GM12878 (cell line): ENCODE data around the gene ECM1. TPM values are rescaled to one million over a fixed set of nuclear protein-coding genes. Genes with fewer than 3 reads are reported as not detected.

Experiments used
- ATAC-seq: fragments of 200-7000 bp; cut with Tn5 transposase; 3 replicates; pipeline ENCODE4 v1.9.1; 2020; ENCODE audit warnings: mild to moderate bottlenecking, moderate library complexity
- BruUV-seq: library from RNA; stranded (reverse); fragments of 400-500 nt; replicated peaks from 2 replicates; lab custom pipeline; 2021; lab: Mats Ljungman, UMichigan
- CTCF ChIA-PET: fragments of 300-600 bp; sonication (Branson Sonifier 250); formaldehyde crosslinking; extraction: SDS; loops from one replicate; lab custom pipeline; 2021; ENCODE audit warnings: inconsistent platforms; lab: Yijun Ruan, JAX
- POLR2A ChIA-PET: fragments of 350-600 bp; formaldehyde crosslinking; extraction: SDS; loops from one replicate; lab custom pipeline; 2021; ENCODE audit warnings: inconsistent platforms; lab: Charles Lee
- RAD21 ChIA-PET: fragments of 300-600 bp; sonication (Branson Sonifier 250); formaldehyde crosslinking; loops from one replicate; lab custom pipeline; 2023; ENCODE audit warnings: antibody characterized with exemption; ENCODE audit not compliant: unreplicated experiment; lab: Charles Lee
- SMC1A ChIA-PET: fragments of 300-600 bp; sonication (Branson Sonifier 250); formaldehyde crosslinking; loops from one replicate; lab custom pipeline; 2023; ENCODE audit not compliant: unreplicated experiment, uncharacterized antibody; lab: Charles Lee
- DNase-seq: peaks from one replicate; pipeline ENCODE4 v3.0.0-alpha.2; 2011; ENCODE audit warnings: low read depth, low spot score
- FAIRE-seq: peaks from 3 replicates; lab custom pipeline; 2011; peaks lifted over from hg19 to GRCh38; lab: Jason Lieb, UNC
- H2AFZ ChIP-seq: 2 replicates; pipeline ENCODE4 v1.6.0; 2011; ENCODE audit warnings: low read depth, low read length, control low read depth; ENCODE audit not compliant: control insufficient read depth
- H3K27ac ChIP-seq: 2 replicates; pipeline ENCODE4 v1.5.1; 2011; ENCODE audit warnings: control low read depth; ENCODE audit not compliant: control insufficient read depth, insufficient read depth
- H3K27me3 ChIP-seq, 2 experiments: replicated peaks in 1 of 2; 2 replicates each; pipeline versions ENCODE4 v1.6.0 to v1.6.1; 2011; ENCODE audit warnings: low read length in 1 of 2; ENCODE audit not compliant: control insufficient read depth in 2 of 2, insufficient read depth in 2 of 2
- H3K36me3 ChIP-seq, 2 experiments: 2 replicates each; pipeline ENCODE4 v1.5.1; 2011; ENCODE audit warnings: low read length in 1 of 2; ENCODE audit not compliant: control insufficient read depth in 2 of 2, insufficient read depth in 2 of 2
- H3K4me1 ChIP-seq: 2 replicates; pipeline ENCODE4 v1.6.1; 2011; ENCODE audit warnings: mild to moderate bottlenecking, low read length, moderate library complexity, mixed read lengths; ENCODE audit not compliant: control insufficient read depth, insufficient read depth
- H3K4me2 ChIP-seq: 2 replicates; pipeline ENCODE4 v1.6.0; 2011; ENCODE audit warnings: control low read depth; ENCODE audit not compliant: control insufficient read depth, insufficient read depth
- H3K4me3 ChIP-seq: fragments of 200-600 bp; sonication (generic); 2 replicates; pipeline ENCODE4 v1.5.1; 2016
- H3K79me2 ChIP-seq: 2 replicates; pipeline ENCODE4 v1.6.0; 2011; ENCODE audit warnings: low read length; ENCODE audit not compliant: control insufficient read depth, insufficient read depth
- H3K9ac ChIP-seq: 2 replicates; pipeline ENCODE4 v1.8.0; 2011; ENCODE audit warnings: low read length, control low read depth, mixed read lengths; ENCODE audit not compliant: control insufficient read depth, insufficient read depth
- H3K9me3 ChIP-seq: replicated peaks from 3 replicates; pipeline ENCODE4 v1.5.1; 2011; ENCODE audit warnings: mild to moderate bottlenecking, low read length; ENCODE audit not compliant: control insufficient read depth, insufficient read depth
- H4K20me1 ChIP-seq: 2 replicates; pipeline ENCODE4 v1.6.0; 2011; ENCODE audit not compliant: control insufficient read depth, insufficient read depth
- CBFB ChIP-seq: IDR thresholded peaks from 2 replicates; pipeline ENCODE4 v1.6.1; 2016; ENCODE audit warnings: antibody characterized with exemption, low read depth
- CBX3 ChIP-seq: fragments of 200-600 bp; sonication (generic); IDR thresholded peaks from 2 replicates; pipeline ENCODE4 v1.6.1; 2016; ENCODE audit warnings: low read depth, borderline replicate concordance
- CBX5 ChIP-seq: sonication (generic); IDR thresholded peaks from 2 replicates; pipeline ENCODE4 v1.6.1; 2016; ENCODE audit warnings: low read depth, moderate library complexity, mild to moderate bottlenecking, inconsistent platforms
- DPF2 ChIP-seq: fragments of 450-650 bp; IDR thresholded peaks from 2 replicates; pipeline ENCODE4 v1.6.1; 2017; ENCODE audit warnings: mild to moderate bottlenecking
- JUNB ChIP-seq: IDR thresholded peaks from 2 replicates; pipeline ENCODE4 v1.6.1; 2016; ENCODE audit warnings: antibody characterized with exemption, mild to moderate bottlenecking
- NKRF ChIP-seq: fragments of 450-650 bp; conservative IDR thresholded peaks from 2 replicates; pipeline ENCODE4 v1.6.1; 2017; ENCODE audit warnings: mild to moderate bottlenecking, moderate library complexity
- PKNOX1 ChIP-seq: fragments of 450-650 bp; IDR thresholded peaks from 2 replicates; pipeline ENCODE4 v1.6.1; 2016; ENCODE audit warnings: mild to moderate bottlenecking
- SP1 ChIP-seq: IDR thresholded peaks from one replicate; pipeline ENCODE4 v1.6.1; 2011; ENCODE audit warnings: low read depth, low read length
- SREBF1 ChIP-seq: IDR thresholded peaks from 2 replicates; pipeline ENCODE4 v1.6.1; 2012; ENCODE audit warnings: mild to moderate bottlenecking, low read length
- SRF ChIP-seq, 2 experiments: IDR thresholded peaks; 2 replicates each; pipeline ENCODE4 v1.6.1; 2011; ENCODE audit warnings: low read depth in 2 of 2, low read length in 2 of 2, mild to moderate bottlenecking in 1 of 2, moderate library complexity in 1 of 2
- YBX1 ChIP-seq: fragments of 450-650 bp; IDR thresholded peaks from 2 replicates; pipeline ENCODE4 v1.6.1; 2016; ENCODE audit warnings: antibody characterized with exemption
- WGBS: methylation state at CpG from one replicate; pipeline ENCODE4 v1.1.6; 2016; ENCODE audit warnings: low lambda C conversion rate; ENCODE audit not compliant: insufficient replicate concordance, insufficient coverage; ENCODE audit errors: missing lambda C conversion rate; 5-methylcytosine and 5-hydroxymethylcytosine counted together
- in situ Hi-C: fragments of 300-500 bp; cut with MboI; formaldehyde crosslinking; loops from 9 replicates; pipeline ENCODE4 v1.14.3; 2018; ENCODE audit warnings: mixed read lengths
- intact Hi-C: fragments of 100-400 bp; cut with micrococcal nuclease; formaldehyde crosslinking; loops from one replicate; pipeline ENCODE4 v1.14.2; 2022; ENCODE audit not compliant: unreplicated experiment
- polyA plus RNA-seq, 11 experiments: library from polyadenylated mRNA; depleted of rRNA in 4 of 11; unstranded in 6 of 11; stranded (reverse) in 5 of 11; fragments of >200 nt; fragmentation: Nextera tagmentation in 4 of 11; fragmentation: Illumina TruSeq in 1 of 11; extraction: Ambion mirVana in 4 of 11; extraction: Trizol in 1 of 11; gene quantifications; 1 replicate in 1 of 11; 2 replicates in 10 of 11; pipeline versions ENCODE4 v1.2.1 to v1.2.3, GENCODE V29; 2011 to 2016; ENCODE audit warnings: inconsistent platforms in 2 of 11, missing spikeins in 2 of 11, low read depth in 1 of 11
- total RNA-seq, 4 experiments: library from RNA; depleted of rRNA in 3 of 4; stranded (reverse); fragments of >200 nt in 3 of 4; fragmentation: Illumina TruSeq in 1 of 4; extraction: Trizol in 1 of 4; gene quantifications; 2 replicates each; pipeline versions ENCODE4 v1.2.1 to v1.2.3, GENCODE V29; 2013 to 2021

ECM1 gene
- total and polyA plus RNA-seq, 10 of the 15 experiments (the other 5 are each of a cell fraction or from before 2014, with no cell fraction given) = 0.06 to 1.3 (median 0.60) TPM

GRCh38 chr1:150545486-150546032 lies 37.6 kb downstream of the ECM1 start (continued):
- no peak for TF ChIP-seq CBX3

- H4K20me1 ChIP-seq = no peaks in the 10 kb centered on the region
- H2AFZ ChIP-seq = no peak overlapping the region
- H3K27ac ChIP-seq = no peak overlapping the region
- in situ Hi-C loops (no loop called here), intact Hi-C loops (no loop called here)
- FAIRE-seq = no peak
- TF ChIP-seq NKRF (no peak), PKNOX1 (no peak), SP1 (no peak), CBFB (no peak), JUNB (no peak), YBX1 (no peak), DPF2 (no peak), SRF (IDR thresholded peaks at IDR 0.05; ENCODE audit: low read depth in 2 of 2, low read length in 2 of 2) (no peak), CBX5 (no peak), SREBF1 (no peak)
- H3K4me2 ChIP-seq = no peak overlapping the region
- ChIA-PET SMC1A (no interaction called here), POLR2A (interaction anchor here (0.6 kb wide), 1 partner anchor 477 kb away, joined by 3 read pairs; no protein-coding TSS in a partner anchor), RAD21 (no interaction called here), CTCF (interaction anchor here (0.9 to 4.9 kb wide), 2 partner anchors 14 to 75 kb away, joined by 3 to 20 read pairs; no protein-coding TSS in a partner anchor)
- no peaks in the 10 kb centered on the region; a peak in 1 of 4 replicates for H3K27me3 ChIP-seq
- H3K9ac ChIP-seq = no peak overlapping the region
- no peaks in the 10 kb centered on the region for H3K36me3 ChIP-seq
- BruUV-seq = no TSS peak
- H3K9me3 ChIP-seq = no peaks in the 10 kb centered on the region
- H3K4me3 ChIP-seq = no peak overlapping the region
- WGBS = 76% methylated on average over 16 of the region's 16 CpGs
- DNase-seq = no peak
- no peak for ATAC-seq
- H3K4me1 ChIP-seq = peaks cover 3% of the 10 kb centered on the region; the same call in 1 of the 2 replicates
- no peaks in the 10 kb centered on the region for H3K79me2 ChIP-seq
Observed at GRCh38 chr1:150546294-150546937, 38.5 kb downstream of the ECM1 start.
